ENCODE results near the gene OR56A1.
"Not testable (repeated sequence)": the region's sequence is repeated elsewhere in the genome, so short reads cannot be mapped to it uniquely, and the experiment has no call there.

The OR56A1 gene, protein sequence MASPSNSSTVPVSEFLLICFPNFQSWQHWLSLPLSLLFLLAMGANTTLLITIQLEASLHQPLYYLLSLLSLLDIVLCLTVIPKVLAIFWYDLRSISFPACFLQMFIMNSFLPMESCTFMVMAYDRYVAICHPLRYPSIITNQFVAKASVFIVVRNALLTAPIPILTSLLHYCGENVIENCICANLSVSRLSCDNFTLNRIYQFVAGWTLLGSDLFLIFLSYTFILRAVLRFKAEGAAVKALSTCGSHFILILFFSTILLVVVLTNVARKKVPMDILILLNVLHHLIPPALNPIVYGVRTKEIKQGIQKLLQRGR

DNA sequence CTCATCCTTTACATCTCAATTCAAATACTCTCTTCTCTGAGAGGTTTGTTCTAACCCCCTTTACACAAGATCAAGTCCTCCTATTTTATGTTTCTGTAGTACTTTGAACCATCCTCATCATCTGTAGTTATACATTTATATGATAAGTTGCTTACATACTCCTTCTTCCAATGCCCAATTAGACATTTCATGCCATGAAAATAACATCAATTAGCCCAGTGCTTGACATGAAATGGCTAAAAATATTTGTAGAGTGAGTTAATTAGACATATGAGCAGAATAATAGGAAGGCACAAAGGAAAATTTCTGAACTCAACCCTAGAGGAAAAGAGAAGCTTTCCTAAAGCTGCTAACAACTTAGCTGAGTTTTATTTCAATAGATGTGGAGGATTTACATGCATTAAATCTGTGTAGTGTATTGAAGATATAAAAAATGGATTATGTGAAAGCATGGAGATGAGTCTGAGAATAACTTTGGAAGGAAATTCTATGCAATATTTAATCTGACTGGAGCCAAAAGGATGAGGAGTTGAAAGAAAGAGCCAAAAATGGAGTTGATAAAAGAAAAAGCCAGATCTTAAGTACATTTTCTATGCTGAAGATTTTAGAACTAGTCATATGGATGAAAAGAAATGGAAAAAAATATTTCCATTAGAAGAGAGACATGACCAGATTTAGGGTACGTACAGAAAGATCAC, at the start of gene OR56A1:
OR56A1 (minus strand) TSS at position 51 of the 698 bp plus-strand sequence. CDS start 3,066 bp downstream, outside the sequence.
- DNase-seq = no peak

DNA sequence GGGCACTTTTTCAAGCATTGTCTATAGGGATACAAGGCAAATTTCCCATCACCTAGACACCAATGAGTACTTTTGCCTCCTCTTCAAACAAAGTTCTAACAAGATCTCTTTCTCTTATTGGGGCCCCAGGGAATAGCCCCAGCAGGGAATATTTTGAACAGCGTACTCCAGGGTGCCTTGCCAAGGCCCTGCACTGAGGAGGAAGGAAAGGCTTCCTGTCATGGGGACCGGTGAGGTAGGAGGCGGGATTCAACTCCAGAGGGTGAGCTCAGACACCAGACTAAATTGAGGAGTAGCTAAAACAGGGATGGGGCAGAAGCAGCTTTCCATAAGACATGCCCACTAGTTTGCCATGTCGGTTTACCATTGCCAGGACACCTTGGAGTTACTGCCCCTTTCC, 48.9 kb upstream of the OR56A1 start:
- DNase-seq = no peak

DNA sequence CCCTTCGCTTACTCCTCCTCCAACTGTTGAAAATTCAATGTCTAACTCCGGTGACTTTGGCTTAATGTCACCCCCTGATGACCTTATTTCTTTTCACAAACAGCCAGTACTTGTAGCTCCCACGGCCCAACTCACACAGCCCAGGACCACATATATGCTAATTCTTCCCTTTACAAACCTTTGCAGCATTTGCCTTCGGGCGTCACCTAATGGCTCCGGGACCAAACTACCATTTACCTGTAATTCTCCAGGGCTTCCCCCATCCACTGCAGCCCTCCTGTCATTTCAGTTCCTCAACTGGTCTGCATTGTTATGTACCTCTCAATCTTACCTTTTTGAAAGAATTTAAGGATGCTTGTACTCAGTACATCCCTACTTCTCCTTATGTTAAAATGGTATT, 47.2 kb upstream of the OR56A1 start:
- DNase-seq = no peak

DNA sequence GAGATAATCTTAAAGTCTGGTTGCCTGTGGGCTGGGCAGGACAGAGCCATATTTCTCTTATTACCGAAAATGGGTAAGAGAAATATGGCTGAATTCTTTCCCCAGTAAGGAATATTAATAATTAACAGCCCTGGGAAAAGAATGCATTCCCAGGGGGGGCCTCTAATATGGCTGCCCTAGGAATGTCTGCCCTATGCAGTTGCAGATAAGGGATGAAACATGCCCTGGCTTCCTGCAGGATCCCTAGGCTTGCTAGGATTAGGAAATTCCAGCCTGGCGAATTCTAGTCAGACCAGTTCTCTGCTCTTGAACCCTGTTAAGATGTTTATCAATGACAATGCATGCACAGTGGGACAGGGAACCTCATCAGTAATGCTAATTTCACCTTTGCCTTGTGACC, 45.9 kb upstream of the OR56A1 start:
- not testable (repeated sequence) for DNase-seq

DNA sequence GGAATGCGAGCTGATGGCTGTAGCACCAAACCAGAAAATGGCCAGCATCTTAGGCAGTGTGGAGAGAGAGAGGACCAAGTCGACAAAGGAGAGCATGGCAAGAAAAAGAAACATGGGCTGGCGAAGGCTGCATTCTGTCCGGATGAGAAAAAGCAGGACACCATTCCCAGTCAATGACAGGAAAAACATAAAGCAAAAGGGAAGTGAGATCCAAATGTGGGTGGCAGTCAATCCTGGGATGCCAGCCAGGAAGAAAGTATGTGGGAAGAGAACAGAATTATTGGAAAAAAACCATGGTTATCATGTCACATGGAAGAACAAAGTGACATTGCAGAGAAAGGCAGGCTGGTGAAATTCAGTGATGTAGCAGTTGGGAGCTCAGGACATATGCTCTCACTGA, 36.9 kb upstream of the OR56A1 start:
- no peak for DNase-seq

DNA sequence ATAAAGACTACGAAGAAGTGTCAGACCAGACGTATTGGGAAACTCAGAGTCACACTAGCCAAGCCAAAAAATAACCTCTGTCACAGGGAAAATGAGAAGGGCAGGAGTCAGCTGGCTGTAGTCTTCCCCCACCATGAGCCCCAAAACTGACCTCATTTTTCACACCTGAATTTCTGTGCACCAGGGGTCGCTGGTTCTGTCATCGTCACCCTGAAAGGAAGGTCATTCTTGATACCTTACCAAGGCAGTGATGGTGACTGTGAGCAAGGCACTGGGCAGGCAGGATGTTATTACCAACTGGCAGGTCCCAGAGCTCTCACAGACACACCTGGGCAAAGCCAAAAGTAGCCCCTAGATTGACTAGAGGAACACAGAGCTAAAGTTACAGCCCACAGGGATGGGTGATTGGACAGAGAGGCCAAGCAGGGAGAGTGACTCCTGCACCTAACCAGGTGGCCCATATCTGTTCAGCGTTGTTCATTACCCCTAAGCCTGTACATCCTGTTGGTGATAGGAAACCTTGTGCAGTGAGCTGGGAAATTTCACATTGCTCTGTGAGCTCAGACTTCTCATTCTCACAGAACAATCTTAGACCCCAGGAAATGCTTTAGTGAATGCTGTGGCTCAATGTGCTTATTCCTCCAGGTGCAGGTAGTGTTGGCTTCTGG, 32.3 kb upstream of the OR56A1 start:
- DNase-seq = no peak

DNA sequence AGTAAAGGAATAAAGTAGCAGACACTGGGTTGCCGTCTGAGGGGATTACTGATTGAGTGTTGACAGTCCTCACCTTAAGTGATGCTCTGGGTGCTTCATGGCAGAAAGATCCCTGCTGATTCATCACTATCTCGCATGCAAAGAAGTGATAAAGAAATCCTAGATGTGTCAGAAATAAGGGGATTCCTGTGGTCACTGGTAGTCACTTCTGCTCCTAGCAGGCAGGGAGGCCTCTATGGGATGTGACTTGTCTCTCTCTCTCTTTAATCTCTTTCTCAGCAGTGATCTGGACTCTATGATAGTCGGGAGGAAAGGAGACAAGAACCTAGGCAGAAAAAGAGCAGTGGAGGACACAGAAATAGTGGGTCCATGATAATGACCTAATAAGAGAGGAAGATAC, 30.9 kb upstream of the OR56A1 start:
- no peak for DNase-seq

DNA sequence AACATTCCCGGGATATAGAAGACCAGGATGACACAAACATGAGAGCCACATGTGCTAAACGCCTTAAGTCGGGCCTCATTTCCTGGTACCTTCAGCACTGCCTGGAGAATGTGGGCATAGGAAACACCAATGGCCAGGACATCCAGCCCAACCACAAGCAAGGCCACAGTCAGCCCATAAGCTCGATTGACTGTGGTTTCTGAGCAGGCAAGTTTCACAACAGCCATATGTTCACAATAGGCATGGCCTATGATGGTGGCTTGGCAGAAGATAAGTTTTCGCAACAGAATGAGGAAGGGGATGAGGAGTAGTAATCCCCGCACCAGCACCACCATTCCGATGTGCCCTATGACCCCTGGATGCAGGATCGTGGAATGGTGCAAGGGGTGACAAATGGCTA, 26.9 kb upstream of the OR56A1 start:
- no peak for DNase-seq

DNA sequence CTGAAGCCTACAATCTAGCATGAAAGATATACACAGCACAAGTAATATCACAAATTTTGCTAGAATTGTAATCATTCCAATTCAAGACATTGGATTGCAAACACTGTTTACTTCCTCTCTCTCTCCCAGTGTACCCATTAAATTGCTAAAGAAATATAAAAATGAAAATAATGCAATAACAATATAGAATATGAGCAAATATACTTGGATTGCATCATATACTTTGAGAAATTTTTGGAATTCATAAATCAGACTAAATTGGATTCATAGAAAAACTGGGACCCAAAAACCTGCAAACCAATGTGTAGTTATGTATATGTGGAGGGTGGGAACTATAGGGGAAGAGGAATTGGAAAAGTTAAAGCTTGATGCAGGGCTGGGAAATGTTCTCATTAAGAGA, 25.0 kb upstream of the OR56A1 start:
- no peak for DNase-seq

DNA sequence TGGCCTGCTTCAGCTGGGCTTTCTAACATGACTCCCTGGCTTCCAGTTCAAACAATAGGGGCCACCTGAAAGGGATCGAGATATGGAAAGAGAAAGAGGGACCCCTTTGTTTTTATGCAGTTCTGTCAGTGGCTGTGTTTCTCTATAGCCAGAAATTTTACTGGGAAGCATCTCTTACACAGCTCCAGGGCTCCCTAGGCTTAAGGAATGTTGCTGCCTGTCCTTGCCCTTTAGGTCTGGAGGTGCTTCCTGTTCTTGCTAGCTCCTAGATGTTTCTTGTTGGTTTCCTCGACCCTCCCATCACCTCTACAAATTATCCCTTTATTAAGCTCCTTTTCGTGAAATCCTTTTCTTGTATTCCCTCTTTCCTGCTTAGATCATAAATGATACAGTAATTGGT, 21.8 kb upstream of the OR56A1 start:
- DNase-seq = no peak

DNA sequence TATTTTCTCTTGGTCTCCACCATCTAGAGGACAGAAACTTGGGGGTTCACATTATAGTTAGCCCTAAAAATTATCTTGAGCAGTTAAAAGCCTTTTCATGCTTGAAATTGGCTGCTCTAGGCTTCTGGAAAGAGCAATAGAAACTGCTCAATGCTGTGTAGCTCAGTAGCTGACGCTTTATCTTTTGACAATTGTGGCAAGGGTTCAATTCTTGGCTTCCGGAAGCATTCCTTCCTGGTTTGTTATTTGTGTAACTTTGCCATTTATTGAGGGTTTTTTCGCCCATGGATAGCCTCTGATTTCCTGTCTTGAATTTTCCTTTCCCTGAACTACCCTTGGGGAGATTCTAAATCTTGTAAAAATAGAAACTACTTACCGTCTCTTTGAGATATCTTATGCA, 10.3 kb upstream of the OR56A1 start:
- no peak for DNase-seq

DNA sequence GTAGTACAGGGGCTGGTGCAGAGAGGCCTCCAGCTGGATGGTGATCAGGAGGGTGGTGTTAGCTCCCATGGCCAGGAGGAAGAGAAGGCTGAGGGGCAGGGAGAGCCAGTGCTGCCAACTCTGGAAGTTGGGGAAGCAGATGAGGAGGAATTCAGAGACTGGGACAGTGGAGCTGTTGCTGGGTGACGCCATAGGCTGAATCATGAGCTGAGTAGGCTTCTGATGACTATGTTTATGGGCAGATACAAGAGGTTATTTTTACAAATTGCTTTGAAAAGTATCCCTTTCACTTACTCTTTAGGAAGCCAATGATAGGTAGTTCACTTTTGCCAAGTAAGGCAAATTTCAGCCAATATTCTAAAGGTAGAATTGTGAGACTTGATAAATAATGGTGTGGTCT, 3.1 kb downstream of the OR56A1 start:
- DNase-seq = no peak

DNA sequence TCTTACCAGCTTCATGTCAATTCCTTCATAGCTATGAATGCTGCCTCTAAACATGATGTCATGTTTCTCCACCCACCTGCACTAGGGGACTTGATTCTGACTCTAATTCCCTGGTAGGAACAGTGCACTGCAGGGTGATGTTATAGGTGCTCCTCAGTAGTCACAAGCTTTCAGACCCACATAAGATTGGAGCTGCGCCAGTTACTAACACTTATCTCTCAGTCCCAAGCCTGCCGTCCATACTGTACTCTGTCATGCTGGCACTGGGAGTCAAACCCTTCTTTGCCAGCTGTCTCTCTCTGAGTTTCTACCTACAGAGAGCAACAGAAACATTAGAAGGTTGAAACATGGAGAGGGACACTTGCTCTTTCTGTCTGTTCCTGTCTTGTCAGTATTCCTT, 5.5 kb downstream of the OR56A1 start:
- no peak for DNase-seq

DNA sequence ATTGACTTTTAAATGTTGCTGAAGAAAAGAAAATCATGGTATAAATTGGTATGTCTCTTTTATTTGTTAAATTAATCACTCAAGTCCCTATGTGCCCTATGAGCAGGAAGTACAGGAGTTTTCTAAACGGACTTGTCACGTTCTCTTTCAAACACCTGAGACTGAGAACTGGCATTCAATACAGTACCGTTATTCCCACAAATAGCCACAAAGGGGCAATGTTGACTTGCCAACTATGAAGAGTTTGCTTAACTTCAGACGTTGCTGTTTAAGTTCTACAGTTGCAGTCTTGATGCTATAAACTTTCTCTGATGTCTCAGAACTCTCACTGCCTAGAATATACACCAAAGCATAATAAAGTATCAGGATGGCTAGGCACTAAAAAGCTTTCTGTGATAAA, 7.6 kb downstream of the OR56A1 start:
- DNase-seq = no peak

DNA sequence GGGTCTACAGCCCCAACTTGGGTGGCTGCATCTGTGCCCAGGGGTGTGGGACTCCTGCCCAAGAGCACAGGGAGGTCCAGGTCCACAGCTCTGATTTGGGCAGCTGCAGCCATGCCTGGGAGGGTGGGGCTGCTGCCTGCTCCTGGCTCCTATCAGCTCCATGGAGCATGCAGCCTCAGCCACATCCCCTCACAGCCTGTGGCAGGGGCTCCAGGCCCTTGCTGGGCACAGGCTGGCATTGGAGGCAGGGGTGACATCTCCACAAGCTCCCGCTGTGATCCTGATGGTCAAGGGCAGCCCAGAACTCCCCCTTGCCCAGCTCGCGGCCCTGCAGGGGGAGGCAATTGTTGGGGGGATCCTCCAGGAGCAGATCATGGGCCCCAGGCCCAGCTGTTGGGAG, 17.5 kb downstream of the OR56A1 start:
- no peak for DNase-seq

DNA sequence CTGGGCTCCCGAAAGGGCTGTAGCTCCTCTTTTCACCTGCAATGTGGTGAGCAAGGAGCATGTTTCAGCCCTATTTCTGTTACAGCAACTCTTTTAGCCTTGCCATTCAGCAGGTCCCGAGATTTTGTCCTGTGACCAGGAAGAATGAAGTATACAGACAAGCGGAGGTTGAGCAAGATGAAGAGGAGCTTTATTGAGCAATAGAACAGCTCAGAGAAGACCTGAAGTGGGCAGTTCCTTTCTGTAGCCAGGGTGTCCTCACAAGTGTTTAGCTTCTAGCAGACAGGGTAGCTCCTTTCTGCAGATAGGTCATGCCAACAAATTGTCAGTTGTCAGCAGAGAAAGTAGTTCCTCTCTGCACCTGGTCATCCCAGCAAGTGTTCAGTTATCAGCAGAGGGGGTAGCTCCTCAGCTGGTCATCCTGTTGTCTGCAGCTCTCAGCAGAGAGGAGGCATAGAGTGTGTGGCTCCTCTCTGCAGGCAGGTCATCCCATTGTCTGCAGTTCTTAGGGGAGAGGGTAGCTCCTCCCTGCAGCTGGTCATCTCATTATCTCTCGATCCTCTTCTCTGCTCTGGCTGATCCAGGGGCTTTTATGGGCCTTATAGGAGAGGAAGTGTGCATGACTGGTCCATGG, 18.4 kb downstream of the OR56A1 start:
- DNase-seq = no peak

DNA sequence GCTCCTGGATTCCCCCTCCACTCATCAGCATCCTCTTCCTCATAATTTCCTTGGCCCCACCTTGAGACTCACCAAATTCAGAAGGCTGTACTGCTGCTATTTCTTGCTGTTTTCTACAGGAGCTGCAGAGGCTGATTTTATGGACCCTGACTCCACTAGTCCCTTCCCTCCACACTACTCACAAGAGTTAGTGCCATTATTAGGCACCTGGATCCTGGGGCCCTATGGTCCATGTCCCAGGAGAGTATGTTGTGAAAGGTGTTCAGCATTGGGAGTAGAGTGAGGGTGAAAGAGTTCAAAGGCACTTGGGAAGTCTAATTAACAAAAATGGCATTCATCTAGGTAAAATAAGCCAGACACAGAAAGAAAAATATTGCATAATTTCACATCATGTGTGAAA, 23.7 kb downstream of the OR56A1 start, which contains the start of gene OR56A4:
OR56A4 (minus strand) TSS at position 101 of the 400 bp plus-strand sequence. CDS start 3,954 bp downstream, outside the sequence.
- no peak for DNase-seq

DNA sequence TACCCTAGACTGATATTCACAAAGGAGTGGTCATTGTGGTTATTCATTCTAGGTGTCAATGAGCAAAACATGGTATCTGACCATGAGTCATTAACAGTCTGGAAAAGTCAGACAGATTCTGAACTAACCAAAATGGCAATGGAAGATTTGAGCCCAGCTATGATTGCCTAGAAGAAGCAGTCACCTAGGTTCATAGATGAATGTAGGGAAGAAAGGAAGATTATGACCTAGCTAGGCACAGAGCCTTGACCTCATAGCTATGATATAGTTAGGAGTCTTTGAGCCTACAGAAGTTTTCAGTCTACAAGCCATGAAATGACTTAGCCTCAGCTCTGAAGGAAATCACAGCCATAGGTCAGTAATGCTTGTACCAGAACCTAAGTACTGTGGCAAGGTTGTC, 24.2 kb downstream of the OR56A1 start:
- DNase-seq = no peak

DNA sequence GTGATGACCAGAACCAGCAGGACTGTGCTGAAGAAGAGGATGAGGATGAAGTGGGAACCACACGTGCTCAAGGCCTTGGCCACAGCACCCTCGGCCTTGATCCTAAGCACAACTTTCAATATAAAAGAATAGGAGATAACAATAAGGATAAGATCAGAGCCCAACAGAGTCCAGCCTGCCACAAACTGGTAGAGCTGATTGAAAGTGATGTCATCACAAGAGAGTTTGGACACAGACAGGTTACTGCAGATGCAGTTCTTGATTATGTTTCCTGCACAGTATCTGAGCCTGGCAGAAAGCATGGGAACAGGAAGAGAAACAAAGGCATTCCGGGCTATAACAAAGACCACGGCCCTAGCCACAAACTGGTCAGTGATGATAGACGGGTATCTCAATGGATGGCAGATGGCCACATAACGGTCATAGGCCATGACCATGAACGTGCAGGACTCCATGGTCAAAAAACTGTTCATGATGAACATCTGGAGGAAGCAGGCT, 28.3 kb downstream of the OR56A1 start:
- DNase-seq = no peak

DNA sequence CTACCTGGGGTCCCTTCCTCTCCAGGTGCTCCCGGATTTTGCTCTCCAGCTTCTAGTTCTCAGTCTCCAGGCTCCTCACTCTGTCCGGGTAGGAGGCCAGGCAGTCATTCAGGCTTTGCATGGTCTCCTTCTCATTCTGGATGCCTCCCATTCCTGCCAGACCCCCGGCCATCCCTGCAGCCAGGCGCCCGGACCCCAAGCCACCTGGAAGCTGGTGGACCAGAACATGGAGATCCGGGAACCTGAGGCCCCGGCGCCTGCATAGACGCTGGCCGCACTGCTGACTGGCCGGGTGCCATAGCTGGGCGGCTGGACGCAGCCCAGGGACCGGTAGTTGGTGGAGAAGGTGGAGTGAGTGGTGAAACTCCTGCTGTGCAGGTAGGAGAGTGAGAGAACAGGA, 35.8 kb downstream of the OR56A1 start:
- DNase-seq = no peak

DNA sequence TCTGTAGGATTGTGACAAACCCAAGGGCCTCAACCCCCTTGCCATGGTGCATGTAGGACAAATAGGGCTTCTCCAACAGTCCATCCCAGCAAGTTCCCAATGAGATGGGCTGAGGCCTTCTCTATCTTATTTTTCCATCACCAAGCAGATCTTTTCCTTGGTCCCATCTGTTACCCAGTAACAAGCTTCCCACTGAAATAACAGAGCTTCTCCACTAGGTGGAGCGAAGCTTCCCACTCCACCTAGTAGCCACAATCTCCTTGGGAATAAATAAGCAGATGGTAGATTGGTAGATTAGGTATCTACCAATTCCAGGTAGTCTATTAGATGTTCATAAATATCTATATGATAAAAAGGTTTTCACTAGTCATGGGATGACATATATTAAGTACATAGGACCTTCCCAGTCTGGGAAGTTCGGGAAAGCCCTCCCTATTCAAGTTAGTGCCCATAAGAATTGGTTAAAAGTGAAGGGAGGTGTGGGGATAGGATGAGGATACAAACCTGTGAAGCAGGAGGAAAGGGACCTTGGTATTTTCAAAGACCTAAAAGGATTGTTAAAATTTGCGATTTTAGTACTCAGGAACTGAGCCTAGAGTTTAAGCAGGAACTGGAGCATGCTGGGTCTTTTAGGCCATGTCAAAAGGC, 37.8 kb downstream of the OR56A1 start:
- DNase-seq = no peak

DNA sequence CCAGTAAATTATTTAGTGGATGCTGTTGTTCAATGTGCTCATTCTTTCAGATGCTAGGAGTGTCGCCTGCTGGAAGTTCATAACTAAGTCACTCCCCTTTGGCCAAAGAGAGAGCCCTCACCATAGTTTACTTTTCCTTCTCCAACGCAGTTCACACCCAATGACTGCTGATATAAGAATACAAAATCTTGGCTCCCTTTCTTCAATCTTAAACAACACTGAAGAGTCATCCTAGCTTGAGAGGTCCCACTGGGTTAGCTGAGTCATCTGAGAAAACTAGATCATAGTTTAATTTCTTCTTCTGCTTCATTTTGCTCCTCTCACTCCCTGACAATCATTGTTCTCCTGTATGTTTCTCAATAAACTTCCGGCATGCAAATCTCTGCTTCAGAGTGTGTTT, 38.4 kb downstream of the OR56A1 start:
- DNase-seq = no peak

DNA sequence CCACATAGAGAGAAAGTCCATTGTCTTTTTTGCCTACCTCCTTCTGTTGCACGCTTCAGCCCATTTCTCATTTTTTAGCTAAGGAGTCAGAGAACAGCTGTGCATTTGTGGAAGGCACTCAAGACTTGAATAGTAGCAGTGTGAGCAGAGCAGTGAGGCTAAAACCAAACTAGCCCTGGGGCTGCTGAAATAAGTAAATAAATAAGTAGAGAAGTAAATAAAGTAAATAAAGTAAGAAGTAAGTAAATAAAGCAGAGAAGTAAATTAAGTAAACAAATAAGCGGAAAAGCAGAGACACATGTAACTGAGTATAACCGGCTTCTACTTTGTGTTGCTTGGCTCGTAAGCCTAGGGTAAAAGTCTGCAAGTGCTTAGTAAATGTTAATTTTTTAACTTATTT, 41.4 kb downstream of the OR56A1 start:
- DNase-seq = no peak

Measured in NCI-H2107 (cell line).